GM18868 (cell line): ENCODE data around the gene HSD11B2.

ENCODE experiments used
- ATAC-seq: cut with Tn5 transposase; IDR thresholded peaks from one replicate; pipeline ENCODE4 v1.9.1; 2021; ENCODE audit warnings: mild to moderate bottlenecking, moderate library complexity; ENCODE audit not compliant: unreplicated experiment

The HSD11B2 gene

DNA sequence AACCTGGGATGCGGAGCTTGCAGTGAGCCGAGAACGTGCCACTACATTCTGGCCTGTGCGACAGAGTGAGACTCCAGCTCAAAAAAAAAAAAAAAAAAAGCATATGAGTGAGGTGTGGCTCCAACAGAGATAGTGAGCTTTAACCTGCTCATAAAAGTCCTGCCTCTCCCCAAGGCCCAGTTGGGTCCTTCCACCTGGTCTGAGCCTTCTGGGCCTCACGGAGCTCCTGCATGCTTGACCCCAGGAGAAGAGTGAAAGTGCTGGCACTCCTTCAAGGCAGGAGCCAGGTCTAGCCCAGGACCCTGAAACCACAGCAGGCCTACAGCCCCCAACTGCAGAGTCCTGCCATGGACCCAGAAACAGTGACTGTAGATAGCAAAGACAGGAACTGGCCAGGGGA, 17.7 kb downstream of the HSD11B2 start:
- no peak for ATAC-seq

GRCh38 chr16:67449336-67449735, 18.4 kb downstream of the HSD11B2 start:
- no peak for ATAC-seq

DNA sequence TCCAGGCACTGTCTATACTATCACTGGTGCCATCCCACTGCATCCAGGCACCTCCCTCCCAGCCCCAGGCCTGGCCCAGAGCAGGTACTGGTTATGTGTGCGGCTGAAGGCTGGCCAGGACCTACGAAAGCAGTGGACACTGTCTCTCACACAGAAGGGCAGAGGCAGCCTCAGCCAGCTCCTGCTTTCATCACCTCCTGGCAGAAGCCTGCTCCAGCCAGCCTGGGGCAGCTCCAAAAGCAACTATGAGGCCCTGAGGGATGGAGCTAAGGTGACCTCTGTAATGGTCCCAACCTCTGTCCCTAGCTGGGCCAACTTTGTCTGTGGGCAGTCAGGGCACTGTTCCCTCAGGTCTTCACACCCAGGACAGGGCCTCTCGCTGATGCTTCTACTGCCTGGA, 18.8 kb downstream of the HSD11B2 start:
- no peak for ATAC-seq

GRCh38 chr16:67451061-67451703, 20.3 kb downstream of the HSD11B2 start:
- ATAC-seq: no peak

DNA sequence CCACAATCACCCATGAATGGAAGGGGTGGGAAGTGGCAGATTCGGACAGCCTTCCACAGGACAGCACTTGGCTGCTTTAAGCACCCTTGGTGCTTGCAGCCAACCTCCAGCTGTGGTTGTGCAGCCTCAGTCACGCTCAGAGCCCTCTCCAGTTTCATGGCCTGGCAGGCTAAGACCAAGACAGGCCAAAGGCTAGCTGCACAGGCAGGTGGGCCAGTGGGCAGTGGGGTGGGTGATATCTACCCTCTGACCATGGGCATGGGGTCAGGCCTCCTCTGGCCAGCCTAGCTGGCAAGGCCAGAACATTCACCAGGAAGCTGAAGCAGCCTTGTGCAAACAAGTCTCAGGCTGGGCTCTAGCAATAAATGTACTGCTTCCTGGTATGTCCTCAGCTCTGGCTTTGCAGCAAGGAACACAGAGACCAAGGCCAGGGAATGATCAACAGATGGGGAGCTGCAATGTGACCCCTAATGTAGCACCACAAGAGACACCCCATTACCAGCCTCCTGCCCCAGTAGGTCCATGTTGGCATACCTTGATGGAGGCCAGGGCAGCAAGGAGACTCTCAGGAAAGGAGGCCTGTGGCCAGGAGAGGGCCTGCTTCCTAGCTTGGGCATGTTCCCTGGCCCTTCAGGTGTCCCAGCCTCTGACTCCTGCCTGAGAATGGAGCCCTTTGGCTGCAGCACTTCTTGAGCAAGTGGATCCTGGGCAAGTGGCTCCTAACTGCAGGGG, 20.9 kb downstream of the HSD11B2 start:
- no peak for ATAC-seq

GRCh38 chr16:67454104-67454503, 23.2 kb downstream of the HSD11B2 start:
- ATAC-seq: no peak

DNA sequence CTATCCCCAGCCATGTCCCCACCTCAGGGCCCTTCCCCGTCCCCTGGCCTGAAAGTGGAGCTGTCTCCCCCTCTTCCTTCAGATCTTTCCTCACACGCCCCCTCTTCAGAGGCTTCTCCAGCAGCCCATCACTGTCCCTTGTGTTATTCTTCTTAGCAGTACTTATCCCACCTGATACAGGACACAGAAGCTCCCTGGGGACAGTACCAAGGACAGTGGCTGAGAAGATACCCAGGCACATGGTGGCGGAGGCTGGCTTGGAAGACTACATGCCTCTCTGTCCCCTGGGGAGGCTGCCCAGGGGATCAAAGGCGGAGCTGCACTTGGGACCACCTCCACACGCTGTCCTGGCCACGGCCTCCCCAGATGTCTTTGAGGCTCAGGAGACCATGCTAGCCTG, 23.9 kb downstream of the HSD11B2 start:
- no peak for ATAC-seq

DNA sequence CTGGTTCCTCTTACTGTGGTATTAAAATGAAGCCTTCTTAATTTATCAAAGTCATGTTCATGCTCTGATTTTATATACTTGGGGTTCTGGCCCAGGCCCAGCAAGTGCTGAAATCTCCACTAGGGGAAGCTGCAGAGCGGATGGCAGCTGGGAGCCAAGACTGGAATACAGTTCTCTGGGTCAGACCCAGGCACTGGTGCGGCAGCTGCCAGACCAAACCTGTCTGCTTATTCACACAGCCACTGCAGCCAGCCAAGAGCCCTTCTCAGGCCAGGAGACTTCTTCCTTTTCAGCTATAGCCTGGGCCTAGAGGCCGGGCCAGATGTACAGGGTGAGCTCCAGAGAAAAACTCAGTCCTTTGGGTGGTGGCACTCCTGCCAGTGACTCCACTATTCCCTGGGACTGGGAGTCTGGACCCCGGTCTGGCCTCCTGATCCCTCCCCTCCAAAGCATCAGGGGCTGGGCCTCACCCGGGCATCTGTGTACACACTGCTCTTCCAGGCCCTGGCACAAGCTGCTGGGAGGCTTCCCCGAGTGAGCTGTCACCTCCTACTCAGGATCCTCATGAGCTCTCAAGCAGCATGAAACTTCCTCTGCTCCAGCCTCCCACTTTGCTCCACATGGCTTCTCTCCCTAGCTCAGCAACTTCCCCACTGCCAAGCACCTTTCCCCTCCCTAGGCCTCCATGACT, 25.6 kb downstream of the HSD11B2 start:
- ATAC-seq: no peak

GRCh38 chr16:67457611-67458010, 26.7 kb downstream of the HSD11B2 start:
- ATAC-seq: no peak

DNA sequence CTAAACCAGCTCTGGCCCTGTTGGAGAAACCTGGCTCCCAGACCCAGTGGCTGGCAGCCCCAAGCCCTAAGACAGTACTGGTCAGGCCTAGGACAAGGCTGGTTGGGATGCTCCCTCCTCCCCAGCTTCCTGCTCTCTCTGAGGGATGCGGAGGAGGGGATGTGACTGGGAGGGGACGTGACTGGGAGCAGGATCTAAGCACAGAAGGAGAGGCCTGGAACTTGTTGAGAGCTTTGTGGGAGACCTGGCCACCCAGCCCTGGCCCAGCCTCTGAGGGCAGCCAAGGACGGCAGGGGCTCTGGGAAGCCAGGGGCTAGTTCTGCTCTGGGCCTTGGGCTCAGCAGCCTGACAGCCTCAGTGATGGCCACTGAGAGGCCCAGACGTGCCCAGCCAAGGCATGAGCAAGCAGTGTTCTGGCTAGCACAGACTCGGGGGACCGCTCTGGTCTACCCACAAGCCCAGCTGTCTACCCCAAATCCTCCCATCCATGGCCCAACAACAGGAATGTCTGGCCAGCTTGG, 27.3 kb downstream of the HSD11B2 start:
- no peak for ATAC-seq

DNA sequence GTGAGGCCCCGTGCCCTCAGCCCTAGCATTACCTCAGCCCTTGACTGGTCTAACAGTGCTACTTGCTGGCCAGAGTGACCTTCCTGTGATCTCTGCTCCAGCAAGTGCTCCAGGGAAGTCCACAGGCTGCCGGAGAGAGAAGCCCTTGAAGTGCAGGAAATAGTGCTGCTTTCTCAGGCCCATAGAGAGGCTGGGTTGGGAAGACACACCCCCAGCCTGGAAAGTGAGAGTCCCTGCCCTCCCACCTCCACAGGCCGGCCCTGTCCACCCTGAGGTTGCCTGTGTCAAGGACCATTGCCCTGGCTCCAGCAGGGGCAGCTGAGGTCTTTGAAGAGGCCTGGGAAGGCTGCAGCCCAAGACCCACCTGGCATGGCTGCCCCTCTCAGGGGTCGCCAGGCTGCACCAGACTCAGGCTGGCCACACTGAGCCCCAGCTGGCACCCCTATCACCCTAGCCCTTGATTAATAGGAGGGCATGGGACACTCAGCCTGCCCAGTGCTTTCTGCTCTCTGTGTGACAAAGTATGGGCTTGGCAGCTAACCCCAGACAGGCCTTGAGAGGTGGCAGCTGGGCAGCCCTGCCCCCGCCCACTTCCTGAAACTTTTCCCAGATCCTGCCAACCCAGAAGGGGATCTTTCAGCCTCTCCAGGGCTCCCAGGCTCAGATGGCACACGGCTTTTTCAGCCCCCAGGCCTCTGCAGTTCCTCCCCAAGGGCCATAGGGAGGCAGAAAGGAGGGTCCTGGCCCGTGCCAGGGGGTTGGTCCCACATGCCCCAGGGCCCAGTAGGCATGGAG, 28.3 kb downstream of the HSD11B2 start:
- no peak for ATAC-seq

DNA sequence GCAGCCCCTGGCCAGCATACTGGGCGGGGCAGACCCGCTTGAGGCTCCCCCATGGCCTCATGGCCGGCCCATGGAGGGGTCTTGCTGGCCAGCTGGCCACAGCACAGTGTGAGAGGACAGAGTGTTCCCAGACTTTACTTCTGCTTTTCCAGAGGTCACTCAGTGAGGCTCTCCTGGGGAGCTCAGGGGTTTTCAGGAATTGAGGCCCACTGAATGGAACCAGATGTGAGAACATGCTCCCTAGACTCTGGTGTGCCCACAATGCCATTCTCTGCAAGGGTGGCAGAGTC, 28.9 kb downstream of the HSD11B2 start:
- ATAC-seq: no peak

DNA sequence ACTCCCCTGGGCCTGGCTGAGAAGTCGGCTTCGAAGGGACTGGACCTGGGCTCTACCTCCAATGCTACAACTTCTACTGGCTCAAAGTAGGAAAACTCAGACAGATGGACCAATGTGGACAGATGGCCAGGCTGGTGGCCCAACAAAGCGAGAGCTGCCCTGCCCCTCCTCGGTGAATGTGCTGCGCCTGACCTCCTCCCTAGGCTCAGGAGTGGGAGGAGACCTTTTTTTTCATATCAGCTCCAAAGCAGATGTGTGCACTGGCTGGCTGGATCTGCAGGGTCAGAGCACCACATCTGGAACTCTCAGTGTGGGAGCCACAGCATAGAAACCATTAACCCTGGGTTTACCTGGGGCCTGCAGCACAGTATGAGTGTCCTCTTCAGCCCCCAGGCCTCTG, 29.2 kb downstream of the HSD11B2 start:
- ATAC-seq: no peak

DNA sequence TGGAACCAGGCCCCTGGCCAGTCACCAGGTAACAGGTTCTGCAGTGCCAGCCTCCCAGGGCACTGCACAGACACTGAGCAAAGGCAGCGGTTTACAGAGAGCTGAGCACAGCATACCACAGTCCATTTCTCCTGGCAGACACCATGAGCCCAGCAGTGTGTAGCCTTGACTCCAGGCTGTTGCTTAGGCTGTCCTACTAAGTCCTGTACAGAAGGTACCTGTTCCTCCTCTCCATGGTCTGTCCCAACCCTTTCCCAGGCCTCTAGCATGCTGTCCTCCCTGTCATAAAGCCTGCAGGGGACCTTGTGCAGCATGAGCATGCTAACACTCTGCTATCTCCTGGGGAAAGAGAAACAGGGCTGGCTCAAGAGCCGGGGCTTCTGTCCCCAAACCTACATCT, 30.0 kb downstream of the HSD11B2 start:
- no peak for ATAC-seq

DNA sequence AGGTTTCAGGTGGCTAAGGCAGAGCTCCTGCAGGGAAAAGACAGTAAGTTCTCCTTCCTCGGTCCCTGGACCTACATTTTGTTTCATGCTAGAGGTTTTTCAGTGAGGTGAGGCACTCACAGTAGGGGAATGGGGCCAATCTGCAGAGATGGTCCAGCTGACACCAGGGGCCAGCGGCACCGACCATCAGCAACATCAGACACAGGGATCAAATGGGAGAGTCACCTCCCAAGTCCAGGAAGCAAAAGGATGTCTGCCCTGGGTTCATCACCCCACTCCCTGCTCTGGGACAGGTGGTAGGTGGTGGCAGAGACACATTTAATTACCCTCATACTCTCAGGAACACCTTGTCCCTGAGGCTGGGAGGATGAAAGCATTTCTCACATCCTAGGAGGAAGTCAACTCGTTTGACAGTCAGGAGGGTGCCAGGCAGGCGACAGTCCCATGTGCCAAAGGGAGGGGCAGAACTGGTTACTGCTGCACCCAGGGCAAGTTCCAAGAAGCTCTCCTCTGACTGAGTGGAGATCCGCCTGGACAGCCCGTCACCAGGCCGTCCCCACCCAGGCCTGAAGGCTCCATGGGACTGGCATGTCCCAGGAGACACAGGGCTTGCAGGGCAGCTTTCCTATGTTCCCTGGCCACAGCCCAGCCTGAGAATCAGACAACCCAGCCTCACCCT, 30.8 kb downstream of the HSD11B2 start:
- ATAC-seq: no peak

- no peak for ATAC-seq
Measured at GRCh38 chr16:67462279-67462655, 31.3 kb downstream of the HSD11B2 start.

DNA sequence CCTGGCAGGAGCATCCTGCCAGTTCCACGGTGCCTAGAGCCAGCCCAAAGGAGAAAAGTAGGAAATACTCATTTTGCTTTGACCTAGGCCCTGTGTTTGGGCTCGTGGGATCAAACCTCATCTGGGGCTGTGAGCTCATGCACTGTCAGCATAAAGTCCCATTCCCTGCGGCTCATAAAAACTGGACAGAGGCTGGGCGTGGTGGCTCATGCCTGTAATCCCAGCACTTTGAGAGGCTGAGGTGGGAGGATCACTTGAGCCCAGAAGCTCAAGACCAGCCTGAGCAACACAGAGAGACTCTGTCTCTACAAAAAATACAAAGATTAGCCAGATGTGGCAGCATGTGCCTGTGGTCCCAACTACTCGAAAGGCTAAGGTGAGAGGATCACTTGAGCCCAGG, 32.1 kb downstream of the HSD11B2 start:
- no peak for ATAC-seq

DNA sequence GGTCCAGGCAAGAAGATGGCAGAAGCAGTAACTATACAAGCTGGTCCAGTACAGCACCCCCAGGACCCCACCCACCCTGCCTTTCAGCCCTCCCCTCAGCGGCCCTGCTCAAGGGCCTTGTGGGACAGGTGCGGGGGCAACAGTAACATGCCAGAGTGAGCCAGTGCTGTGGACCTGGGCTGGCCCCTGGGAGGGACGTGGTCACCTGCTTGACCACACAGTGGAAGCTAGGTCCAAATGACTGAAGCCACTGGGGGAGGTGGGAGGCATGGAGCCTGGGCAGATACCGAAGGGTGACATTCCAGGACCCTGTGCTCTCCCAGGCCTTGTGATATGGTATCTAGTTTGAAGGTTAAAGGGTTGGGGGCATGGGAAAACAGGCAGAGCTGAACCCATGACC, 32.8 kb downstream of the HSD11B2 start:
- no peak for ATAC-seq

- no peak for ATAC-seq
Measured at GRCh38 chr16:67464565-67464964, 33.6 kb downstream of the HSD11B2 start.

GRCh38 chr16:67466581-67466980, 35.7 kb downstream of the HSD11B2 start:
- no peak for ATAC-seq

DNA sequence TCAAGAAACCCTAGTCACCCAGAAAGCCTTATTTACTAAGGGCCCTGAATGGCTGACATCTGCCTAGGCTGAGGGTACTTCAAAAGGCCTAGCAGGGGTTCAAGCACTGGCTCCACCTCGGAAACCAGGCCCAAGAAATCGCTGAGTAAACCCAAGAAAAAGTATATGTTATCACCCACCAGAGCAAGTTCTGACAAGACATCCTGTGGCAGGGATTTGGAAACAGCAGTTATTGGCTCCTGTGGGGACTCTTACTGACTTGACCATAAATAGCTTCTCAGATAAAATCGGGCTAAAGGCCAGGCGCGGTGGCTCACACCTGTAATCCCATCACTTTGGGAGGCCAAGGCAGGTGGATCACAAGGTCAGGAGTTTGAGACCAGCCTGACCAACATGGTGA, 37.8 kb downstream of the HSD11B2 start:
- ATAC-seq: no peak
